HEK293 (cell line): Measurements from ENCODE around the gene CTSD.

Experiments used
- CTCF ChIA-PET: fragments of 350-600 bp; formaldehyde crosslinking; extraction: SDS; loops from one replicate; lab custom pipeline; 2021; ENCODE audit warnings: antibody characterized with exemption; lab: Yijun Ruan, JAX
- POLR2A ChIA-PET: fragments of 300-600 bp; formaldehyde crosslinking; extraction: SDS; loops from one replicate; lab custom pipeline; 2020; ENCODE audit warnings: antibody characterized with exemption, inconsistent platforms; lab: Yijun Ruan, JAX
- H3K27ac ChIP-seq: fragments of 200-500 bp; sonication (Bioruptor generic); 2 replicates; pipeline ENCODE4 v1.5.1; 2014; ENCODE audit warnings: low read depth, low read length, control low read depth, inconsistent platforms; ENCODE audit errors: extremely low read depth
- H3K36me3 ChIP-seq, 2 experiments: fragments of 200-500 bp in 1 of 2; sonication (Bioruptor generic) in 1 of 2; 1 replicate in 1 of 2; 2 replicates in 1 of 2; pipeline ENCODE4 v1.5.1; 2014 to 2017; ENCODE audit warnings: inconsistent platforms in 2 of 2, low read length in 2 of 2; ENCODE audit not compliant: control insufficient read depth in 2 of 2, insufficient read depth in 1 of 2
- H3K4me1 ChIP-seq: fragments of 200-500 bp; sonication (Bioruptor generic); 2 replicates; pipeline ENCODE4 v1.5.1; 2014; ENCODE audit warnings: mild to moderate bottlenecking, low read length, inconsistent platforms; ENCODE audit not compliant: control insufficient read depth, insufficient read depth
- H3K4me3 ChIP-seq: 2 replicates; pipeline ENCODE4 v1.5.1; 2011; ENCODE audit warnings: low read depth, mild to moderate bottlenecking, control low read depth, low read length, moderate library complexity
- H3K9me3 ChIP-seq: fragments of 200-500 bp; sonication (Bioruptor generic); 2 replicates; pipeline ENCODE4 v1.5.1; 2014; ENCODE audit warnings: low read depth, low read length, inconsistent platforms; ENCODE audit not compliant: control insufficient read depth, insufficient read depth
- BCL11A ChIP-seq: fragments of 450-650 bp; formaldehyde crosslinking; IDR thresholded peaks from 2 replicates; pipeline ENCODE4 v1.5.1; 2016; ENCODE audit warnings: low read depth, missing biosample characterization, missing genetic modification characterization
- EGR2 ChIP-seq: fragments of 450-650 bp; formaldehyde crosslinking; IDR thresholded peaks from 2 replicates; pipeline ENCODE4 v1.5.1; 2016; ENCODE audit warnings: low read depth, missing biosample characterization, missing genetic modification characterization
- FEZF1 ChIP-seq: fragments of 450-650 bp; formaldehyde crosslinking; IDR thresholded peaks from 2 replicates; pipeline ENCODE4 v1.5.1; 2016; ENCODE audit warnings: missing biosample characterization, missing genetic modification characterization
- GFI1B ChIP-seq: fragments of 450-650 bp; formaldehyde crosslinking; IDR thresholded peaks from 2 replicates; pipeline ENCODE4 v1.5.1; 2016; ENCODE audit warnings: missing biosample characterization, missing genetic modification characterization
- GLI2 ChIP-seq: fragments of 450-650 bp; formaldehyde crosslinking; IDR thresholded peaks from 2 replicates; pipeline ENCODE4; 2017; ENCODE audit warnings: missing biosample characterization, missing genetic modification characterization, low read depth, borderline replicate concordance
- PRDM1 ChIP-seq: fragments of 450-650 bp; formaldehyde crosslinking; IDR thresholded peaks from 2 replicates; pipeline ENCODE4; 2016; ENCODE audit warnings: missing biosample characterization, missing genetic modification characterization
- PRDM6 ChIP-seq: fragments of 450-650 bp; formaldehyde crosslinking; IDR thresholded peaks from 2 replicates; pipeline ENCODE4 v1.5.1; 2017; ENCODE audit warnings: missing biosample characterization, missing genetic modification characterization
- SALL2 ChIP-seq: fragments of 450-650 bp; formaldehyde crosslinking; IDR thresholded peaks from 2 replicates; pipeline ENCODE4 v1.5.0; 2017; ENCODE audit warnings: missing biosample characterization, mild to moderate bottlenecking, missing genetic modification characterization, borderline replicate concordance
- ZBTB44 ChIP-seq: fragments of 450-650 bp; IDR thresholded peaks from 2 replicates; pipeline ENCODE4 v1.5.1; 2018; ENCODE audit warnings: missing biosample characterization, mild to moderate bottlenecking, missing genetic modification characterization
- ZBTB48 ChIP-seq: fragments of 450-650 bp; formaldehyde crosslinking; IDR thresholded peaks from 2 replicates; pipeline ENCODE4 v1.5.1; 2016; ENCODE audit warnings: missing biosample characterization, missing genetic modification characterization
- ZIC2 ChIP-seq: fragments of 450-650 bp; formaldehyde crosslinking; IDR thresholded peaks from 2 replicates; pipeline ENCODE4 v1.5.1; 2016; ENCODE audit warnings: missing biosample characterization, missing genetic modification characterization
- ZNF10 ChIP-seq: fragments of 450-650 bp; formaldehyde crosslinking; IDR thresholded peaks from 2 replicates; pipeline ENCODE4 v1.5.1; 2017; ENCODE audit warnings: missing biosample characterization, missing genetic modification characterization
- ZNF140 ChIP-seq: fragments of 450-650 bp; formaldehyde crosslinking; IDR thresholded peaks from 2 replicates; pipeline ENCODE4 v1.5.1; 2016; ENCODE audit warnings: missing biosample characterization, missing genetic modification characterization
- ZNF148 ChIP-seq: fragments of 450-650 bp; formaldehyde crosslinking; IDR thresholded peaks from 2 replicates; pipeline ENCODE4 v1.5.0; 2017; ENCODE audit warnings: missing biosample characterization, missing genetic modification characterization, borderline replicate concordance
- ZNF19 ChIP-seq: fragments of 450-650 bp; formaldehyde crosslinking; IDR thresholded peaks from 2 replicates; pipeline ENCODE4; 2016; ENCODE audit warnings: missing biosample characterization, missing genetic modification characterization, low read depth
- ZNF221 ChIP-seq: fragments of 450-650 bp; formaldehyde crosslinking; IDR thresholded peaks from 2 replicates; pipeline ENCODE4 v1.5.1; 2017; ENCODE audit warnings: missing biosample characterization, missing genetic modification characterization, borderline replicate concordance
- ZNF23 ChIP-seq: fragments of 450-650 bp; formaldehyde crosslinking; IDR thresholded peaks from 2 replicates; pipeline ENCODE4 v1.5.1; 2016; ENCODE audit warnings: missing biosample characterization, missing genetic modification characterization, borderline replicate concordance
- ZNF362 ChIP-seq: fragments of 450-650 bp; formaldehyde crosslinking; IDR thresholded peaks from 2 replicates; pipeline ENCODE4 v1.5.1; 2016; ENCODE audit warnings: missing biosample characterization, missing genetic modification characterization
- ZNF366 ChIP-seq: fragments of 450-650 bp; formaldehyde crosslinking; conservative IDR thresholded peaks from 2 replicates; pipeline ENCODE4 v1.5.1; 2016; ENCODE audit warnings: missing biosample characterization, missing genetic modification characterization
- ZNF416 ChIP-seq: fragments of 450-650 bp; formaldehyde crosslinking; IDR thresholded peaks from 2 replicates; pipeline ENCODE4 v1.5.1; 2016; ENCODE audit warnings: missing biosample characterization, missing genetic modification characterization
- ZNF433 ChIP-seq: fragments of 450-650 bp; formaldehyde crosslinking; IDR thresholded peaks from 2 replicates; pipeline ENCODE4 v1.5.1; 2016; ENCODE audit warnings: missing biosample characterization, missing genetic modification characterization, low read depth
- ZNF555 ChIP-seq: fragments of 450-650 bp; formaldehyde crosslinking; conservative IDR thresholded peaks from 2 replicates; pipeline ENCODE4 v1.5.1; 2017; ENCODE audit warnings: missing biosample characterization, mild to moderate bottlenecking, missing genetic modification characterization, inconsistent platforms
- ZNF571 ChIP-seq: fragments of 450-650 bp; formaldehyde crosslinking; IDR thresholded peaks from 2 replicates; pipeline ENCODE4 v1.5.0; 2017; ENCODE audit warnings: missing biosample characterization, missing genetic modification characterization
- ZNF623 ChIP-seq: fragments of 450-650 bp; formaldehyde crosslinking; IDR thresholded peaks from 2 replicates; pipeline ENCODE4 v1.5.1; 2016; ENCODE audit warnings: missing biosample characterization, missing genetic modification characterization
- ZNF664 ChIP-seq: fragments of 450-650 bp; formaldehyde crosslinking; IDR thresholded peaks from 2 replicates; pipeline ENCODE4 v1.5.1; 2016; ENCODE audit warnings: missing biosample characterization, missing genetic modification characterization
- ZNF777 ChIP-seq: fragments of 450-650 bp; formaldehyde crosslinking; IDR thresholded peaks from 2 replicates; pipeline ENCODE4 v1.5.1; 2017; ENCODE audit warnings: missing biosample characterization, missing genetic modification characterization, borderline replicate concordance

Gene CTSD

DNA sequence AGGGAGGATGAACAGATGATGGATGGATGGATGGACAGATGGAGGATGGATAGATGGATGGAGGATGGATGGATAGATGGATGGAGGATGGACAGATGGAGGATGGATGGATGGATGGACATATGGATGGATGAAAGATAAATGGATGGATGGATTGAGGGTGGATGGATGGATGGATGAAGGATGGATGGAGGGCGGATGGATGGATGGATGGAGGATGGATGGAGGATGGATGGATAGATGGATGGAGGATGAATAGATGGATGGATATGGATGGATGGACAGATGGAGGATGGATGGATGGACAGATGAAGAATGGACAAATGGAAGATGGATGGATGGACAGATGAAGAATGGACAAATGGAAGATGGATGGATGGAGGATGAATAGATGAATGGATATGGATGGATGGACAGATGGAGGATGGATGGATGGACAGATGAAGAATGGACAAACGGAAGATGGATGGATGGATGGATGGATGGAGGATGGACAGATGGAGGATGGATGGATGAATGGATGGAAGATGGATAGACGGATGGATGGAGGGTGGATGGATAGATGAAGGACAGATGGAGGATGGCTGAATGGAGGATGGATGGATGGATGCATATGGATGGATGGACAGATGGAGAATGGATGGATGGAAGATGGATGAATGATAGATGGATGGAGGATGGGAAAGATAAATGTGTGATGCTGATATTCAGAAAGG, 20.7 kb downstream of the CTSD start (continued):
- TF ChIP-seq ZNF148: no peak
- no peak for TF ChIP-seq ZIC2
- TF ChIP-seq ZNF221: no peak
- no peak for TF ChIP-seq FEZF1 (tag by site-specific recombination)
- no peak for TF ChIP-seq ZBTB44 (tag by site-specific recombination)
- TF ChIP-seq BCL11A (tag by site-specific recombination): no peak
- TF ChIP-seq ZNF19 (tag by site-specific recombination): no peak
- TF ChIP-seq ZNF664: no peak
- no peak for TF ChIP-seq ZNF571 (tag by site-specific recombination)
- peak; percentile 99 for TF ChIP-seq ZNF366 (tag by site-specific recombination)
- no peak for TF ChIP-seq ZNF623 (tag by site-specific recombination)

- no peak overlapping the region for H3K4me3 ChIP-seq
- H3K9me3 ChIP-seq: no peaks in the 10 kb centered on the region
- H3K4me1 ChIP-seq: no peaks in the 10 kb centered on the region
- POLR2A ChIA-PET: no interaction called here
- no peak overlapping the region for H3K27ac ChIP-seq
- no peaks in the 10 kb centered on the region for H3K36me3 ChIP-seq
- TF ChIP-seq ZNF362 (tag by site-specific recombination): no peak
- no peak for TF ChIP-seq GFI1B (tag by site-specific recombination)
- no peak for TF ChIP-seq ZNF416 (tag by site-specific recombination)
- TF ChIP-seq SALL2 (tag by site-specific recombination): no peak
- TF ChIP-seq ZNF140: no peak
- no peak for TF ChIP-seq ZNF555 (tag by site-specific recombination)
- no peak for TF ChIP-seq GLI2 (tag by site-specific recombination)
- TF ChIP-seq, all 188 proteins: peak for 0
- CTCF ChIA-PET: no interaction called here
These were observed 21.4 kb downstream of the CTSD start for GRCh38 chr11:1742371-1742770.

- POLR2A ChIA-PET: no interaction called here
- no peaks in the 10 kb centered on the region for H3K36me3 ChIP-seq
- no peaks in the 10 kb centered on the region for H3K9me3 ChIP-seq
- CTCF ChIA-PET: no interaction called here
- no peak overlapping the region for H3K4me3 ChIP-seq
- H3K4me1 ChIP-seq: no peaks in the 10 kb centered on the region
- H3K27ac ChIP-seq: no peak overlapping the region
- no peak for TF ChIP-seq ZNF571 (tag by site-specific recombination)
- no peak for TF ChIP-seq ZNF777 (tag by site-specific recombination)
- TF ChIP-seq PRDM1 (tag by site-specific recombination): no peak
- TF ChIP-seq ZNF10 (tag by site-specific recombination): no peak
- TF ChIP-seq ZBTB48: no peak
- no peak for TF ChIP-seq PRDM6 (tag by site-specific recombination)
- no peak for TF ChIP-seq ZNF416 (tag by site-specific recombination)
- no peak for TF ChIP-seq EGR2 (tag by site-specific recombination)
- TF ChIP-seq ZNF433 (tag by site-specific recombination): no peak
- no peak for TF ChIP-seq ZNF23 (tag by site-specific recombination)
These were observed 22.0 kb downstream of the CTSD start for GRCh38 chr11:1741741-1742140.
